Osteoblast (primary cell): ENCODE results near the gene ALMS1. TPM values are rescaled to one million over a fixed set of nuclear protein-coding genes. Genes with fewer than 3 reads are reported as not detected.
"Not testable (repeated sequence)": the region's sequence is repeated elsewhere in the genome, so short reads cannot be mapped to it uniquely, and the experiment has no call there.

Experiments
- DNase-seq: peaks from one replicate; pipeline ENCODE4 v3.0.0; 2011; ENCODE audit warnings: low spot score, mixed read lengths; ENCODE audit not compliant: insufficient read length; ENCODE audit errors: missing footprints
- H2AFZ ChIP-seq: 2 replicates; pipeline ENCODE4 v1.6.0; 2011; ENCODE audit warnings: mild to moderate bottlenecking, low read length
- H3K27ac ChIP-seq: 2 replicates; pipeline ENCODE4 v1.5.1; 2011; ENCODE audit warnings: mild to moderate bottlenecking, low read depth, low read length, moderate library complexity
- H3K27me3 ChIP-seq: 2 replicates; pipeline ENCODE4 v1.6.0; 2012; ENCODE audit warnings: mild to moderate bottlenecking, control low read depth, inconsistent platforms, low read length, moderate library complexity; ENCODE audit not compliant: insufficient read depth
- H3K36me3 ChIP-seq: 2 replicates; pipeline ENCODE4 v1.5.1; 2011; ENCODE audit warnings: mild to moderate bottlenecking, low read length, control low read depth, moderate library complexity; ENCODE audit not compliant: insufficient read depth
- H3K4me1 ChIP-seq: 2 replicates; pipeline ENCODE4 v1.5.1; 2011; ENCODE audit warnings: mild to moderate bottlenecking, low read length, control low read depth, moderate library complexity; ENCODE audit not compliant: insufficient read depth
- H3K4me2 ChIP-seq: 2 replicates; pipeline ENCODE4 v1.6.0; 2011; ENCODE audit warnings: mild to moderate bottlenecking, low read length; ENCODE audit not compliant: insufficient read depth
- H3K4me3 ChIP-seq: fragments of 200-600 bp; sonication (generic); 3 replicates; pipeline ENCODE4 v1.5.1; 2012; ENCODE audit warnings: mild to moderate bottlenecking, low read length, inconsistent platforms; ENCODE audit not compliant: insufficient read depth
- H3K79me2 ChIP-seq: 2 replicates; pipeline ENCODE4 v1.6.0; 2012; ENCODE audit warnings: mild to moderate bottlenecking, low read length, control low read depth, inconsistent platforms; ENCODE audit not compliant: insufficient read depth
- H3K9me3 ChIP-seq: 2 replicates; pipeline ENCODE4 v1.5.1; 2011; ENCODE audit warnings: low read depth, low read length, control low read depth
- H4K20me1 ChIP-seq: 2 replicates; pipeline ENCODE4 v1.6.0; 2012; ENCODE audit warnings: mild to moderate bottlenecking, low read length, control low read depth; ENCODE audit not compliant: insufficient read depth
- total RNA-seq: library from RNA; depleted of rRNA; stranded (reverse); fragments of >200 nt; gene quantifications from 2 replicates; pipeline ENCODE4 v1.2.3, GENCODE V29; 2012
- TF ChIP-seq, protein P1 (sequence below): IDR thresholded peaks from 2 replicates; pipeline ENCODE4 v1.5.1; 2011; ENCODE audit warnings: mild to moderate bottlenecking, low read depth, low read length, moderate library complexity; ENCODE audit errors: extremely low read depth

Gene ALMS1
- total RNA-seq, 1 donor: 22.1 TPM

DNA sequence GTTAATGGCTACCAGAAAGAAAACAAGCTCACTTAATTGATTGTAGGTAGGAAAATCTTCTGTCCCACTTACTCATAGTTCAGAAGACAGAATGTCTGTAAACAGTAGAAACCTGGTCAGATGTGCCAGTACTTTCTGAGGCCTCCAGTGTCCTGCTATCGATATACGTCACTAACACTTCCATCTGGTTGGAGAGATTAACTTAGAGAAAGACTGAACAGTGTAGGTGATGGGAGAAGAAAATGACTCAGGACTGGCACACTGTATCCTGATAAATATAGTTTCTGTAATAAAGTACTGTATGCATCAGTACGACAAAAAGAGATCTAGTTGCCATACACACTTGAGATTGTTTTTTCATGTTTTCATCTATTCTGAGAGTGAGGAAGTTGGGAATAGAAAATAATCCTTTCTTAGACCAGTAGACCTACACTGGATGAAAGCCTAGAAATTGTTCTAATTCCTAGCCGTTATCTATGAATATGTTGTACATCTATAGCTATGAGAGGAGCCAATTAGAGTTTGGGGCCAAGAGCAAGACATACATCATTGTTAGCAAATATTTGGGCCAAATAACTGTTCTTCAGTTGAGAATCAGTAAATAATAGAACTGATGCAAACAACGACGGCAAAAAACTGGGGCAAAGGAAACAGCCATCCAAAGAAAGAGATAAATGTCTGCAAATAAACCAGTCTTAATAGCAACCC, 150.7 kb downstream of the ALMS1 start:
- Histone ChIP-seq H4K20me1 (no peaks in the 10 kb centered on the region), H3K4me1 (no peaks in the 10 kb centered on the region), H2AFZ (no peak overlapping the region), H3K36me3 (peaks cover 4% of the 10 kb centered on the region), H3K4me2 (no peak overlapping the region), H3K27ac (no peak overlapping the region), H3K4me3 (no peak overlapping the region), H3K79me2 (no peaks in the 10 kb centered on the region), H3K27me3 (no peaks in the 10 kb centered on the region), H3K9me3 (no peaks in the 10 kb centered on the region)
- TF ChIP-seq, protein P1, sequence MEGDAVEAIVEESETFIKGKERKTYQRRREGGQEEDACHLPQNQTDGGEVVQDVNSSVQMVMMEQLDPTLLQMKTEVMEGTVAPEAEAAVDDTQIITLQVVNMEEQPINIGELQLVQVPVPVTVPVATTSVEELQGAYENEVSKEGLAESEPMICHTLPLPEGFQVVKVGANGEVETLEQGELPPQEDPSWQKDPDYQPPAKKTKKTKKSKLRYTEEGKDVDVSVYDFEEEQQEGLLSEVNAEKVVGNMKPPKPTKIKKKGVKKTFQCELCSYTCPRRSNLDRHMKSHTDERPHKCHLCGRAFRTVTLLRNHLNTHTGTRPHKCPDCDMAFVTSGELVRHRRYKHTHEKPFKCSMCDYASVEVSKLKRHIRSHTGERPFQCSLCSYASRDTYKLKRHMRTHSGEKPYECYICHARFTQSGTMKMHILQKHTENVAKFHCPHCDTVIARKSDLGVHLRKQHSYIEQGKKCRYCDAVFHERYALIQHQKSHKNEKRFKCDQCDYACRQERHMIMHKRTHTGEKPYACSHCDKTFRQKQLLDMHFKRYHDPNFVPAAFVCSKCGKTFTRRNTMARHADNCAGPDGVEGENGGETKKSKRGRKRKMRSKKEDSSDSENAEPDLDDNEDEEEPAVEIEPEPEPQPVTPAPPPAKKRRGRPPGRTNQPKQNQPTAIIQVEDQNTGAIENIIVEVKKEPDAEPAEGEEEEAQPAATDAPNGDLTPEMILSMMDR: no peak
- DNase-seq: no peak

DNA sequence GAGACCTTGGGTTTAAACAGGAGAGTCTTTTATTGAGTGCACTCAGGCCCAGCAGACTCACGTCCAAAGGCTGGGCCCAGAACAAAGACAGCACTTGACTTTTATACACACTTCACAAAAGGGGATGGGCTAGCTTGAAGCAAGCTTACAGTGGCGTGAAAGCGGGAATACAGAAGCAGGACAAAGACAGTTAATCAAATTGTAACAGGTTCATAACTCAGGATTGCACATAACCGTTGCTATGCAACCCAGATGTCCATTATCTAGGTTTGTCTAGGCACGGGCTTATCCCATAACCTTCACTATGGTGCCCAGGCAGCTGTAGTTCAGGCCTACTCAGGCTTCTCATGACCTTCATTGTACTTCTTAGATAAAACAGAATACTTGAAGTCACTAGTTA, 175.2 kb downstream of the ALMS1 start:
- not testable (repeated sequence) for H3K9me3 ChIP-seq, H3K4me1 ChIP-seq, DNase-seq, H3K79me2 ChIP-seq, H3K27me3 ChIP-seq, H3K27ac ChIP-seq, H4K20me1 ChIP-seq, H3K36me3 ChIP-seq, H3K4me2 ChIP-seq, H2AFZ ChIP-seq, H3K4me3 ChIP-seq

GRCh38 chr2:73561422-73561821, 175.8 kb downstream of the ALMS1 start:
- no peaks in the 10 kb centered on the region for H3K9me3 ChIP-seq
- H3K79me2 ChIP-seq: no peaks in the 10 kb centered on the region
- no peak overlapping the region for H3K4me3 ChIP-seq
- TF ChIP-seq, protein P1: no peak
- no peaks in the 10 kb centered on the region for H3K36me3 ChIP-seq
- no peak overlapping the region for H2AFZ ChIP-seq
- H3K27me3 ChIP-seq: no peaks in the 10 kb centered on the region
- no peaks in the 10 kb centered on the region for H4K20me1 ChIP-seq
- no peak overlapping the region for H3K4me2 ChIP-seq
- no peaks in the 10 kb centered on the region for H3K4me1 ChIP-seq
- H3K27ac ChIP-seq: no peak overlapping the region
- no peak for DNase-seq

- no peaks in the 10 kb centered on the region for H3K27me3 ChIP-seq
- no peaks in the 10 kb centered on the region for H3K9me3 ChIP-seq
- no peak for DNase-seq
Measured at GRCh38 chr2:73564986-73565385, 179.3 kb downstream of the ALMS1 start.

More at GRCh38 chr2:73564986-73565385, 179.3 kb downstream of the ALMS1 start:
- Histone ChIP-seq H3K27ac (no peak overlapping the region), H4K20me1 (no peaks in the 10 kb centered on the region), H3K4me3 (no peak overlapping the region), H2AFZ (no peak overlapping the region), H3K4me2 (no peak overlapping the region), H3K36me3 (no peaks in the 10 kb centered on the region), H3K79me2 (no peaks in the 10 kb centered on the region), H3K4me1 (no peaks in the 10 kb centered on the region)
- TF ChIP-seq, protein P1: no peak
